Measurements from ENCODE around the gene CASTOR1.

DNA sequence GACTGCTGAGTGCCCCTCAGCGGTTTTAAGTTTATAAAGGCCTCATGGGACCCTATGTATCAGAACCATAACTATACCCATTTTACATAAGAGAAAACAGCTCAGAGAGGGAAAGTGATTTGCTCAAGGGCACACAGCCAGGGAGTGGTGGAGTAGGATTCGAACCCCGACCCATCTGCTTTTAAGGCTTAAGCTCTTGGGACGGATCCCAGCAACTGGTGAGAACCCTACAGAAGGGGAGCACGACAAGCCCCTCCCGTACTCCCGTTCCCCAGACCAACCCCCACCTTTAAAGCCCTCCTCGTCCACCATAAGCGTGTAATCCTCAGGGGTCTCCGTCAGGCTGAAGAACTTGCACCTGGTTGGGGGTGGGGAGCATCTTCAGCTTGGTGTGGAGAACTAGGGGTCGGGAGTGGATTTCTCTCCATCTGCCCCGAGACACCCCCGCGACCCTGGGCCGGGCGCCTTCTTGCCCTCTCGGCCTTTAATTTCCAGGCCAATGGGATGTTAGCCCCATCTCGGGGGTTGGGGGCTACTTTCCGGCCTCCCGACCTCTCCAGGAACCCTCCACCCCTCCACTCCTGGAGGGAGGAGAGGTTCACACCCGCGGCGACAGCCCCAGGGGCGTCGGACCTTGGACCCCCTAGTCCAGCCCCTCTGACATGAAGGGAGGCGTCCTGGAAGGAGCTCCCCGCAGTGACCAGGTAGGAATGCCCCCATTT lies 725 bp downstream of the CASTOR1 start:
- TF ChIP-seq POLR2A (IDR thresholded peaks at IDR 0.05; ENCODE audit: low read length), result no peak
- no peak for TF ChIP-seq GATA1 (IDR thresholded peaks at IDR 0.05; ENCODE audit: low read depth, low read length)
